HG03060 (cell line): ENCODE measurements around the gene RXRG.
A peak's percentile ranks its signal among the peaks of the same experiment; 100 is the strongest.

Experiments
- ATAC-seq: cut with Tn5 transposase; IDR thresholded peaks from one replicate; pipeline ENCODE4 v1.9.1; 2021; ENCODE audit warnings: low read depth, moderate number of reproducible peaks; ENCODE audit not compliant: unreplicated experiment

The RXRG gene

GRCh38 chr1:165452336-165453130 is 7.6 kb upstream of the RXRG start:
- no peak for ATAC-seq

GRCh38 chr1:165451691-165452090 is 6.8 kb upstream of the RXRG start:
- no peak for ATAC-seq

GRCh38 chr1:165449131-165449530 is 4.2 kb upstream of the RXRG start:
- no peak for ATAC-seq

DNA sequence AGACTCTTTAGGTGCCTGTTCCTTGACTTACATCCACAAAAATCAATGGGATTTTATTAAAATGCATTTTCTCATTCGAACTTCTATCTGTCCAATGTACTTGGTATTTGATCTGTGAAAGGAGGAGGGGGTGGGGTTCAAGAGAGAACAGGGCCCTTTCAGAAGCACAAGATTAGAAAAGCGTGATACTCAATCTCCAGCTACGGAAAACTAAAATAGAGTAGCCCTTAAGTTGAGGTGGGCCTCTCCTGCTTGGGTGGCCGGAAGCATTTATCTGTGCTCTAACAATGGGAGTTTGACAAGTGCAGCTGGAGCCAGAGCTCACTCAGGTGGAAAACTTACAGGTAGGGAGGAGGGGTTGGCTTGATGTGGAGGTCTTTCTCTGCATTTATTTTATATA is 462 bp upstream of the RXRG start:
- no peak for ATAC-seq

DNA sequence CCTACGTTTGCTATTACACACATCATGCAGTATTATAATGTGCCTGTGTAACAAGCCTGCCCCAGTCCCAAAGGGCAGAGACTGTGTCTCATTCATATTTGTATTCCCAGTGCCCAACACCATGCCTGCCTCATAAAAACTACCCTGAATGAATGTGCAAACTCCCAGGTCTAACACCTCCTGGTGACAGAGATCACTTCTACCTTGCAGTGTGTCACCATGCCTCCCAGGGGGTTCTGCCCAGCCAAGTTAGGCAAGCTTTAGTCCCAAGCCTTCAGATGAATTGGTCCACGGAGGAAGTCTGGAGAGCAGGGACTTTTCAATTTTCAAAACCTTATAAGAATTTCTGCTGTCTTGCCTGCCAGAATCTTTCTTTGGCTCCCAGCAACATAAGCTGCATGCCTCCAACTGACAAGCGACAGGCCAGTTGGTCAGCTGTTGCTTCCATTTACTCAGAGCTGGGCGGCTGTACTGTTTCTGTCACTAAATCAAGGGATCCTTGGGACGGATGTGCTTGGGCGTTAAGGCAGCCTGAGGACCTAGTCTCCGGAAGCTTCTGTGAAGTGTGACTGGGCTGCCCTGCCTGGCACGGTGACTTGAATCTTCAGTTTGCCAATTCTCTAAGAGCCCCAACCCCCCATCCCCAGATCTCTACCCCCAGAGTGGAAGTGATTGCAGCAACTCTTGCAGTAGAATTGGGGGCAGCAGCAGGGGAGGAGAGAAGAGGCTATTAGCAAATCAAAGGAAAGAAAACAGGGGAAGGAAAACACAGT is 1.2 kb downstream of the RXRG start:
- ATAC-seq = no peak

- ATAC-seq = no peak
Measured at GRCh38 chr1:165442653-165443052, 2.3 kb downstream of the RXRG start.

GRCh38 chr1:165442053-165442452 is 2.9 kb downstream of the RXRG start:
- ATAC-seq = no peak

DNA sequence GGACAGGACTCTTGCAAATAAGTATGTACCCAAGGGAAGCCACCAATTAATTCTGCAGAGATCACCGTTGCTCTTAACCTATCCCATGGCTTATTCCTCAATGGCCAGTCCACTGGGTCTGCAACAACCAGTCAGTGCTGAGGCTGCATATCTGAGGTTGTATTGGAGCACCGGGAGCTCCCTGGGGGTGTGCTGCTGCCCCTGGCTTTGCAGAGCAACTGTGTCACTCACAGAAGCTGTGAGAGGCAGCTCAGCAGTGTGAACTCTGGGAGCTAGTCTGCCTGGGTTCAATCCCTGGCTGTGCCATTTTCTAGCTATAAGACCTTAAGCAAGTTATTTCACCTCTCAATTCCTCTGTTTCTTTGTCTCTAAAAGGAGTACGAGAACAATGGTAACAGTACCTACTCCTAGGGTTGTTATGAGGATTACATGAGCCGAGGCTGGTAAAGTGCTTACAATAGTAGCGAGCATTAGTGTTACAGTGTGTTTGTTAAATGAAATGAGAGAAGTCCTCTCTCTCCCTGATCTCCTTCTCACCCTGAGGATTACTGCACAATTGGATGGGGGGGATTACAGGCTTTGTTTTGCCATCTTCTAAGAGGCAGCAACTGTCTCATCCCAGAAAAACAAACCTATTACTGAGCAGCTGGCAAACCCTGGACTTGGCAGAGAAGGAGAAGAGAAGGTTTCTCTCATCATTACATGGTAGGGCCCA is 3.6 kb downstream of the RXRG start:
- ATAC-seq = no peak

DNA sequence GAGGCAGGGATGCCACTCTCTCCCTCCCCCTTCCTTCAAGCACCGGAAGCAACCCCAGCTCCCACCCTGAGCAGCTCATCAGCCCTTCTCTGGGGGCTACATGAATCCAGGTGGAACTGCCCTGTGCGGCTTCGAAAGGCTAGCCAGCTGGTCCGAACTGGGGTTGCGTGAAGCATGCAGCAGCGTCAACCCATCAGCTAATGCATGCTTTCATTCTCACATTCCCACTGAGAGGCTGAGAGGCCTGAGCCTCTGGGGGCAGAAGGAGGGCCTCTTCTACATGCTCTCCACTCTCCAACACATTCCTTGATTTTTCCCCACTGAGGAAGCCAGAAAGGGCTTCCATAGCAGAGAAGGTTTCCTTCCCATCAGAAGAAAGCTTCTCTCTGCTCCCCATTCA is 5.6 kb downstream of the RXRG start:
- no peak for ATAC-seq

- no peak for ATAC-seq
Measured at GRCh38 chr1:165436994-165437393, 7.9 kb downstream of the RXRG start.

- no peak for ATAC-seq
Measured at GRCh38 chr1:165435801-165436200, 9.1 kb downstream of the RXRG start.

- ATAC-seq = no peak
Measured at GRCh38 chr1:165434281-165434680, 10.6 kb downstream of the RXRG start.

GRCh38 chr1:165431079-165431478 is 13.8 kb downstream of the RXRG start:
- ATAC-seq = peak; percentile 65

DNA sequence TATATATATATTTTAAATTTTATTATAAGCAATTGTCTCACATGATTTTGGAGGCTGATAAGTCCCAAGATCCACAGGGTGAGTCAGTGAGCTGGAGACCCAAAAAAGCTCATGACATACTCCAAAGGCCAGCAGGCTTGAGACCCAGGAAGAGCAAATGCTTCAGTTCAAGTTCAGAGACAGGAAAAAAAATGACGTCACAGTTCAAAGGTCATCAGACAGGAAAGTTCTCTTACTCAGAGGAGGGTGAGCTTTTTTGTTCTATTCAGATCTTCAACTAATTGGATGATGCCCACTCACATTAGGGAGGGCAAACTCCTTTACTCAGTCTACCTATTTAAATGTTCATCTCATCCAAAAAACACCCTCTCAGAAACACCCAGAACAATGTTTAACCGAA is 18.2 kb downstream of the RXRG start:
- no peak for ATAC-seq

- no peak for ATAC-seq
Measured at GRCh38 chr1:165425621-165426020, 19.3 kb downstream of the RXRG start.

- ATAC-seq = no peak
Measured at GRCh38 chr1:165424454-165425216, 20.3 kb downstream of the RXRG start.

DNA sequence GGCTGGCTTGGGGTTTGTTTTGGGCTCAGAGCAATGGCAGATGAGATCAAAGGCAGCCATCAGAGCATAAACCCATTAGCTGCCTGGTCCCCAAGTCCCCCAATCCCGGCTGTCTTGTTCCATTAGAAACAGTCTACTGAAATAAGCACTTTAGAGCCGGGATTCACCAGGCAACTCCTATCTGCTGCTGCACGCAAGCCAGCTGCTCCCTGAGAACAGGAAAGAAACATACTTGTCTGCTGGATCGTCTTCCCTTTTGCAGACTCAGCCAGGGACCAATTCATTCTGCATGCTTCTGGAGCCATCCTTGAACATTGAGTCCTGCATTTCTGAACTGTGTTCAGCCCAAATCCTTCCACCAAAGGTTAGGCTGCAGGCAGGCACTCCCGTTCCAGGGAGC is 21.8 kb downstream of the RXRG start:
- ATAC-seq = no peak

- no peak for ATAC-seq
Measured at GRCh38 chr1:165420655-165421054, 24.3 kb downstream of the RXRG start.

- ATAC-seq = no peak
Measured at GRCh38 chr1:165419839-165420238, 25.1 kb downstream of the RXRG start.

DNA sequence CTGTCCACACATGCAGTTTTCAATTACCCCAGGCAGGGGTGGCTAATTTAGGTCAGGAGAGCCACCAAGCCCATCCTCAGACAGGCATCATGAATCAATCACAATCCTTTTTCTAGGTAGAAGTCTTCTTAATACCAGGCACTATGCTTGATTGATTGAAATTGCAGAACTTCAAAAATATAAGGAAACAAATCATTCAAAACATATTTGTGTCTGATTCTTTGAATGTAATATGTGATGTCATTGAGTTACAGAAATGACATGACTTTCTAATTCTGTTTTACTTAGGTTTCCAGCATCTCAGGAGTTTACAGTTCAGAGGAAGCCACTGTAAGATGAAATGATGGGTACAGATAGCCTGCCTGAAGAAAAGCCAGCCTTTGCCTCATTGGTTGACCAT is 26.7 kb downstream of the RXRG start:
- no peak for ATAC-seq

DNA sequence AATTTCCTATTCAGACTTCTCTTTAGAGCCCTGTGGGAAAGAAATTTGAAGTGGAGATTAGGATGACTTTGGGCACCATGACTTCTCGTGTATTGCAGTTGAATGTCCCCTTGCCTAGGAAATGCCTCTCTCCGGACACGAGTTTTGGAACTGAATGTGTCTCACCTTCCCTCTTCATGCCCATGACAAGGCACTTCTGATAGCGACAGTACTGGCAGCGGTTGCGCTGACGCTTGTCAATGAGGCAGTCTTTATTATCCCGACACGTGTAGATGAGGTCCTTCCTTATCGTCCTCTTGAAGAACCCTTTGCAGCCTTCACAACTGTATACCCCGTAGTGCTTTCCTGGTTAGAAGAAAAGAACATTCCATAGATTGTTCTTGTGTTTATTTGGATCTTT is 28.1 kb downstream of the RXRG start:
- no peak for ATAC-seq
